Measurements from ENCODE around the gene LPAR1.

DNA sequence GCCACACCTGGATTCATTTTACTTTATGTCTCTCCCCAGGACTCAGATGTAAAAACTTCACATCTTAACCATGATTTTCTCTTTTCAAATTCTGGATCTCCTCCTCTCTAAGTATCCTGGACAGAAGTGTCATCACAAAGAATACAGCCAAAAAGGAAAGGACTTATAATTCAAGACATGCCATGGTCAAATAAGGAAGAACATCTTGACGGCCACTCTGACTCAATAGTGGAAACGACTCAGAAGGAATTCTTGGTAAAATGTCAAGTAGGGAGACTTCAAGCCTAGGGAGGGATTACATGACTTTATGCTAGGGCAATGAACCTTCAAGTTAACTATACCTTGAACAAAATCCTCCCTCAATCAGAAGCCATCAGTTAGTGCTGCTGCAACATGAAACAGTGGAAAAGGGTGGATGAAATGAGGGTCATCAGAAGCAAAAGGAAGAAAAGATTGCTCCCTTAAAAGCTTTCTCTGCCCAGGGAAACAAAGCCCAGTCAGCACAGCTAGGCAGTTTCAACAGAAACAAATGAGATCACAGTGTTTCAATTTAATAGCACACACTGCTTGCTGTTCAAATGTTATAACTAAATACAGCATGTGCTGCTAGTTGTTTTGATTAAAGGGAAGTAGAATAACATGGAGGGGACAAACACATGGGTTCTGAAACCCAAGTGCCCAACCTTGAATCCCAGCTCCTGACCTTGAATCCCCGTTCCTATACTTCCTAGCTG, 101.4 kb downstream of the LPAR1 start:
- TF ChIP-seq ZNF263 (CRISPR knock-in tag; IDR thresholded peaks at IDR 0.05; ENCODE audit: low read depth) = no peak
- no peak for TF ChIP-seq IRF2 (CRISPR knock-in tag; IDR thresholded peaks at IDR 0.05; ENCODE audit: borderline replicate concordance, low read depth)
